Ascending aorta (tissue), 2 donors: ENCODE measurements around the gene KCNC4. TPM values are rescaled to one million over a fixed set of nuclear protein-coding genes. Genes with fewer than 3 reads are reported as not detected.

Experiments
- DNase-seq, 2 donors: peaks; one replicate each; pipeline ENCODE4 v3.0.0-alpha.2; 2019; ENCODE audit warnings: low spot score in 2 of 2
- H3K27ac ChIP-seq, 2 donors: fragments of 200-600 bp; sonication (generic); one replicate each; pipeline ENCODE4 v1.5.1; 2016 to 2017; ENCODE audit warnings: mild to moderate bottlenecking in 1 of 2
- H3K27me3 ChIP-seq: fragments of 200-600 bp; sonication (generic); one replicate; pipeline ENCODE4 v1.5.1; 2017
- H3K36me3 ChIP-seq, 2 donors: fragments of 200-600 bp; sonication (generic); one replicate each; pipeline ENCODE4 v1.5.1; 2016
- H3K4me1 ChIP-seq, 2 donors: fragments of 200-600 bp; sonication (generic); one replicate each; pipeline ENCODE4 v1.5.1; 2016 to 2017; ENCODE audit warnings: mild to moderate bottlenecking in 1 of 2
- H3K4me3 ChIP-seq, 2 donors: fragments of 200-600 bp; sonication (generic); one replicate each; pipeline ENCODE4 v1.5.1; 2016 to 2017; ENCODE audit warnings: mild to moderate bottlenecking in 1 of 2
- H3K9me3 ChIP-seq, 2 donors: fragments of 200-600 bp; sonication (generic); one replicate each; pipeline ENCODE4 v1.5.1; 2016
- intact Hi-C: fragments of 100-400 bp; cut with DNase I; formaldehyde crosslinking; loops from one replicate; pipeline ENCODE4 v1.15.1; 2023
- total RNA-seq: library from RNA; depleted of rRNA; stranded (reverse); fragments of >200 nt; gene quantifications from one replicate; pipeline ENCODE4 v1.1.0, GENCODE V29; 2016
- TF ChIP-seq, protein P1 (sequence below), 3 experiments: fragments of 200-600 bp in 2 of 3; fragments of 450-650 bp in 1 of 3; sonication (generic) in 2 of 3; IDR thresholded peaks; one replicate each; pipeline ENCODE4 v1.5.1; 2016 to 2019; ENCODE audit warnings: antibody characterized with exemption in 3 of 3, mild to moderate bottlenecking in 1 of 3, moderate library complexity in 1 of 3

KCNC4 gene
- total RNA-seq, 1 donor from 2014 or later = 8.4 TPM

GRCh38 chr1:110218739-110219138 is 8.6 kb downstream of the KCNC4 start:
- no peak for DNase-seq
- TF ChIP-seq, protein P1, sequence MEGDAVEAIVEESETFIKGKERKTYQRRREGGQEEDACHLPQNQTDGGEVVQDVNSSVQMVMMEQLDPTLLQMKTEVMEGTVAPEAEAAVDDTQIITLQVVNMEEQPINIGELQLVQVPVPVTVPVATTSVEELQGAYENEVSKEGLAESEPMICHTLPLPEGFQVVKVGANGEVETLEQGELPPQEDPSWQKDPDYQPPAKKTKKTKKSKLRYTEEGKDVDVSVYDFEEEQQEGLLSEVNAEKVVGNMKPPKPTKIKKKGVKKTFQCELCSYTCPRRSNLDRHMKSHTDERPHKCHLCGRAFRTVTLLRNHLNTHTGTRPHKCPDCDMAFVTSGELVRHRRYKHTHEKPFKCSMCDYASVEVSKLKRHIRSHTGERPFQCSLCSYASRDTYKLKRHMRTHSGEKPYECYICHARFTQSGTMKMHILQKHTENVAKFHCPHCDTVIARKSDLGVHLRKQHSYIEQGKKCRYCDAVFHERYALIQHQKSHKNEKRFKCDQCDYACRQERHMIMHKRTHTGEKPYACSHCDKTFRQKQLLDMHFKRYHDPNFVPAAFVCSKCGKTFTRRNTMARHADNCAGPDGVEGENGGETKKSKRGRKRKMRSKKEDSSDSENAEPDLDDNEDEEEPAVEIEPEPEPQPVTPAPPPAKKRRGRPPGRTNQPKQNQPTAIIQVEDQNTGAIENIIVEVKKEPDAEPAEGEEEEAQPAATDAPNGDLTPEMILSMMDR (IDR thresholded peaks at IDR 0.05) = no peak
- no peaks in the 10 kb centered on the region for H3K27me3 ChIP-seq
- H3K4me3 ChIP-seq = no peak overlapping the region
- H3K36me3 ChIP-seq = peaks cover 10 to 26% of the 10 kb centered on the region in 2 donors
- intact Hi-C loops = no loop called here
- H3K27ac ChIP-seq = no peak overlapping the region
- peaks cover 0 to 4% of the 10 kb centered on the region in 2 donors for H3K4me1 ChIP-seq
- no peaks in the 10 kb centered on the region for H3K9me3 ChIP-seq

GRCh38 chr1:110220324-110220723 is 10.2 kb downstream of the KCNC4 start:
- H3K36me3 ChIP-seq = peaks cover 11 to 31% of the 10 kb centered on the region in 2 donors
- intact Hi-C loops = no loop called here
- DNase-seq = no peak
- TF ChIP-seq, protein P1 (IDR thresholded peaks at IDR 0.05) = no peak
- H3K27ac ChIP-seq = no peak overlapping the region
- no peak overlapping the region for H3K4me3 ChIP-seq
- H3K4me1 ChIP-seq = no peaks in the 10 kb centered on the region
- no peaks in the 10 kb centered on the region for H3K27me3 ChIP-seq
- H3K9me3 ChIP-seq = no peaks in the 10 kb centered on the region

DNA sequence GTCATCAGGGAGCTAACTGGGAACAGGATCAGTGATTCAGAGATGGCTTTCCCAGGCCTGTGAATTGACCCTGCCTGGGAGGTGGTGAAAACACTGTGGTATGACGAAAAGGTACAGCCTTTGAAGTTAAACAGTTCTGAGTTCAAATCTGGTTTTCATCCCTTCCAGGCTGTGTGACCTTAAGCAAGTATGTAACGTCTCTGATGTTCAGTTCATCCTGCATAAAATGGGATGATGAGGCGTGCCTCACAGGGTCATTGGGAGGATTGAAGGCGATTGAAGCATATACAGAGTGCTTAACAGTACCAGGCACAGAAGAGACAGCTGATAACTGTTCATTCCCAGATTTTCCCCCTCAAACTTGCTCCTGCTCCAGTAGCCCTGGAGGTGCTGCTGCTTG is 11.0 kb downstream of the KCNC4 start:
- Histone ChIP-seq H3K9me3 (no peaks in the 10 kb centered on the region), H3K4me3 (no peak overlapping the region), H3K4me1 (no peaks in the 10 kb centered on the region), H3K27me3 (no peaks in the 10 kb centered on the region), H3K36me3 (peaks cover 14 to 37% of the 10 kb centered on the region in 2 donors), H3K27ac (no peak overlapping the region)
- DNase-seq = no peak
- TF ChIP-seq, protein P1 (IDR thresholded peaks at IDR 0.05) = no peak
- intact Hi-C loops = no loop called here

DNA sequence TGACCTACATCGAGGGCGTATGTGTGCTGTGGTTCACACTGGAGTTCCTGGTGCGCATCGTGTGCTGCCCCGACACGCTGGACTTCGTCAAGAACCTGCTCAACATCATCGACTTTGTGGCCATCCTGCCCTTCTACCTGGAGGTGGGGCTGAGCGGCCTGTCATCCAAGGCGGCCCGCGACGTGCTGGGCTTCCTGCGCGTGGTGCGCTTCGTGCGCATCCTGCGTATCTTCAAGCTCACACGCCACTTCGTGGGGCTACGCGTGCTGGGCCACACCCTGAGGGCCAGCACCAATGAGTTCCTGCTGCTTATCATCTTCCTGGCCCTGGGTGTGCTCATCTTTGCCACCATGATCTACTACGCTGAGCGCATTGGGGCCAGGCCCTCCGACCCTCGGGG is 13.0 kb downstream of the KCNC4 start:
- H3K4me1 ChIP-seq = no peaks in the 10 kb centered on the region
- TF ChIP-seq, protein P1 (IDR thresholded peaks at IDR 0.05) = no peak
- peaks cover 22 to 57% of the 10 kb centered on the region in 2 donors for H3K36me3 ChIP-seq
- no peak overlapping the region for H3K27ac ChIP-seq
- H3K4me3 ChIP-seq = no peak overlapping the region
- intact Hi-C loops = no loop called here
- no peak for DNase-seq
- no peaks in the 10 kb centered on the region for H3K9me3 ChIP-seq
- no peaks in the 10 kb centered on the region for H3K27me3 ChIP-seq

- Histone ChIP-seq H3K27me3 (no peaks in the 10 kb centered on the region), H3K36me3 (peaks cover 22 to 62% of the 10 kb centered on the region in 2 donors), H3K27ac (no peak overlapping the region), H3K4me1 (no peaks in the 10 kb centered on the region), H3K4me3 (no peak overlapping the region), H3K9me3 (no peaks in the 10 kb centered on the region)
- intact Hi-C loops = no loop called here
- TF ChIP-seq, protein P1 (IDR thresholded peaks at IDR 0.05) = no peak
- no peak for DNase-seq
Measured at GRCh38 chr1:110223581-110223980, 13.5 kb downstream of the KCNC4 start.
